ENCODE measurements around the gene MISP. TPM values are rescaled to one million over a fixed set of nuclear protein-coding genes. Genes with fewer than 3 reads are reported as not detected.
A peak's percentile ranks its signal among the peaks of the same experiment; 100 is the strongest.

MISP gene
- total RNA-seq, 4 donors from 2014 or later: 197 to 501 (median 402) TPM

DNA sequence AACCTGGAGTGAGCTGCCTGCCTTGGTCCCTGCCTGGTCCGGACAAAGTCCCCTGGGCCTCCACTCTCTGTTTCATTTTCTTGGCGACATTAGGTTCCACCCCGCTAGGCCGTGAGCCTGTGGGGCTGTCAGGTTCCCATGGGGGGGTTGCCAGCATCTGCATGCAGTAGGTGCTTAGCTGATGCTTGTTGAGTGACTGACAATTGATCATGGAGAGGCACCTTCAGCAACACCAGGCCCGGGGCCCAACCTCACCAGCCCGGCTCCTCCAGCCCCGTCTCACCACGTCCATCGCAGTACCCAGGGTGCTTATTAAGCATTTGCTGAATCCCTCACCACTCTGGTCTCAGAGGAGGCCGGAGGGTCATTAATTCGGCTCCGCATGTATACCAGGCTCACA, 13.4 kb downstream of the MISP start:
- Histone ChIP-seq H3K27me3 (no peaks in the 10 kb centered on the region), H3K36me3 (peaks cover 0 to 17% (median 0%) of the 10 kb centered on the region in 4 donors), H3K4me3 (no peak overlapping the region), H3K27ac (no peak overlapping the region), H3K9me3 (no peaks in the 10 kb centered on the region), H3K4me1 (no peaks in the 10 kb centered on the region)
- intact Hi-C loops (cut with DNase I; ENCODE audit: low total_unique reads) (loop anchor here (10.0 kb wide), 1 partner anchor 210 kb away; no protein-coding TSS in a partner anchor), in situ Hi-C loops (cut with MboI; ENCODE audit: low pct_ligation_motif_present in 1 of 4, low pct_unique_long_range_greater_than_20kb in 1 of 4, low sequenced_read_pairs in 3 of 4) (loop anchor here in 3 of 4 donors (10.0 kb wide), 3 partner anchors 90 to 220 kb away; partner anchors contain the start of genes WDR18 (in 2 of the 3), ARID3A (in 1 of the 3), CFD (in 1 of the 3) and ELANE (in 1 of the 3))
- no peak for DNase-seq
- 94% methylated on average over 12 of the region's 12 CpGs; no CpG with 5 or more reads in 1 of the 2 donors for WGBS, 2 donors (ENCODE audit: low coverage in 1 of 2)
- TF ChIP-seq, protein P1, sequence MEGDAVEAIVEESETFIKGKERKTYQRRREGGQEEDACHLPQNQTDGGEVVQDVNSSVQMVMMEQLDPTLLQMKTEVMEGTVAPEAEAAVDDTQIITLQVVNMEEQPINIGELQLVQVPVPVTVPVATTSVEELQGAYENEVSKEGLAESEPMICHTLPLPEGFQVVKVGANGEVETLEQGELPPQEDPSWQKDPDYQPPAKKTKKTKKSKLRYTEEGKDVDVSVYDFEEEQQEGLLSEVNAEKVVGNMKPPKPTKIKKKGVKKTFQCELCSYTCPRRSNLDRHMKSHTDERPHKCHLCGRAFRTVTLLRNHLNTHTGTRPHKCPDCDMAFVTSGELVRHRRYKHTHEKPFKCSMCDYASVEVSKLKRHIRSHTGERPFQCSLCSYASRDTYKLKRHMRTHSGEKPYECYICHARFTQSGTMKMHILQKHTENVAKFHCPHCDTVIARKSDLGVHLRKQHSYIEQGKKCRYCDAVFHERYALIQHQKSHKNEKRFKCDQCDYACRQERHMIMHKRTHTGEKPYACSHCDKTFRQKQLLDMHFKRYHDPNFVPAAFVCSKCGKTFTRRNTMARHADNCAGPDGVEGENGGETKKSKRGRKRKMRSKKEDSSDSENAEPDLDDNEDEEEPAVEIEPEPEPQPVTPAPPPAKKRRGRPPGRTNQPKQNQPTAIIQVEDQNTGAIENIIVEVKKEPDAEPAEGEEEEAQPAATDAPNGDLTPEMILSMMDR (IDR thresholded peaks at IDR 0.05): no peak
- no peak for TF ChIP-seq EP300 (IDR thresholded peaks at IDR 0.05; ENCODE audit: low read depth)

DNA sequence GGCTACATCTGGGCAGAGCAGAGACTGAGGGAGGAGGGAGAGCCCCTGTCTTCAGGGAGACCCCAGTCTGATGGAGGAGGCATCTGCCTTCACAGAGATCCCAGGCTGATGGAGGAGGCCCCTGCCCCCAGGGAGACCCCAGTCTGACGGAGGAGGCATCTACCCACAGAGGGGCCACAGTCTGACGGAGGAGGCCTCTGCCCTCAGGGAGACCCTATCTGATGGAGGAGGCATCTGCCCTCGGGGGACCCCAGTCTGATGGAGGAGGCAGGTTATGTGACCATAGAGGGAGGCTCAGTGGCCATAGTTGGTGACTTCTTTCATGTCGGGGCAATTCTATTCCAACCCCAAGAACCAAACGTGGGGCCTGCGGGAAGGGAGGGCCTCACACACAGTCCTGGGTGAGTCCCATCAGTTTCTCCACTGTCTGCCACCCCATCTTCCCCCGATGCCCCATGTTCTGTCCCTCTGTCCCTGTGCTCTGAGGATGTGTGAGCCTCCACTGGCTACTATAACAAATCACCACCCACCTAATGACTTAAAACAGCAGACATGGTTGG, 14.3 kb downstream of the MISP start:
- Histone ChIP-seq H3K27me3 (no peaks in the 10 kb centered on the region), H3K4me1 (no peaks in the 10 kb centered on the region), H3K27ac (no peak overlapping the region), H3K4me3 (no peak overlapping the region), H3K9me3 (no peaks in the 10 kb centered on the region), H3K36me3 (peaks cover 0 to 17% (median 0%) of the 10 kb centered on the region in 4 donors)
- no peak for DNase-seq
- TF ChIP-seq EP300 (IDR thresholded peaks at IDR 0.05; ENCODE audit: low read depth) (no peak), POLR2A (IDR thresholded peaks at IDR 0.05) (peak; percentile 54), POLR2AphosphoS5 (IDR thresholded peaks at IDR 0.05) (peak in 2 of 3 donors; percentile 33 to 51)
- TF ChIP-seq, protein P1 (IDR thresholded peaks at IDR 0.05): no peak
- intact Hi-C loops (cut with DNase I; ENCODE audit: low total_unique reads) (loop anchor here (10.0 kb wide), 1 partner anchor 210 kb away; no protein-coding TSS in a partner anchor), in situ Hi-C loops (cut with MboI; ENCODE audit: low pct_ligation_motif_present in 1 of 4, low pct_unique_long_range_greater_than_20kb in 1 of 4, low sequenced_read_pairs in 3 of 4) (loop anchor here in 3 of 4 donors (10.0 kb wide), 3 partner anchors 90 to 220 kb away; partner anchors contain the start of genes WDR18 (in 2 of the 3), ARID3A (in 1 of the 3), CFD (in 1 of the 3) and ELANE (in 1 of the 3))
- WGBS, 2 donors (ENCODE audit: low coverage in 1 of 2): 67 to 80% methylated on average over 1 to 7 of the region's 7 CpGs

DNA sequence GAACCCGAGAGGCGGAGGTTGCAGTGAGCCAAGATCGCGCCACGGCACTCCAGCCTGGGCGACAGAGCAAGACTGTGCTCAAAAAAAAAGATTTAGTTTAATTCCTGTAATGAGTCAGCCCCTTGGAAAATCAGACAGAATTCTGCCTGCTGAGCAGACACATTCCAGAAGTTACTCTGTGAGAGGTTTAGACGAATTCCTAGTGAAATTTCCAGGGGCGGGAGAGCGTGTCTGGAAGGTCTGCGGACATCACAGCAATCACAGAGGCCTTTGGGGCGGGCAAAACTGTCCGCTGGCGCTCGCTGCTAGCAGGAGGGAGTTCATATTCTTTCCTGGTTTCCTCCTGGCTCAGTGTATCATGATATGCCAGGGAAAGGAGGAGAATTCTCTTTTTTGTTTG, 17.5 kb downstream of the MISP start:
- TF ChIP-seq POLR2A (IDR thresholded peaks at IDR 0.05): no peak
- no peak for TF ChIP-seq POLR2AphosphoS5 (IDR thresholded peaks at IDR 0.05)
- TF ChIP-seq, protein P1 (IDR thresholded peaks at IDR 0.05): no peak
- no peak for TF ChIP-seq EP300 (IDR thresholded peaks at IDR 0.05; ENCODE audit: low read depth)
- no peak for DNase-seq
- Histone ChIP-seq H3K4me3 (no peak overlapping the region), H3K36me3 (peaks cover 0 to 6% (median 0%) of the 10 kb centered on the region in 4 donors), H3K9me3 (no peaks in the 10 kb centered on the region), H3K27me3 (peaks cover 3% of the 10 kb centered on the region), H3K27ac (peak overlapping the region in 1 of 4 donors; percentile 21), H3K4me1 (peaks cover 0 to 4% (median 0%) of the 10 kb centered on the region in 4 donors)
- intact Hi-C loops (cut with DNase I; ENCODE audit: low total_unique reads): loop anchor here (10.0 kb wide), 1 partner anchor 206 kb away; no protein-coding TSS in a partner anchor
- in situ Hi-C loops (cut with MboI; ENCODE audit: low pct_ligation_motif_present in 1 of 4, low pct_unique_long_range_greater_than_20kb in 1 of 4, low sequenced_read_pairs in 3 of 4): loop anchor here in 3 of 4 donors (10.0 kb wide), 3 partner anchors 86 to 216 kb away; partner anchors contain the start of genes WDR18 (in 2 of the 3), ARID3A (in 1 of the 3), CFD (in 1 of the 3) and ELANE (in 1 of the 3)
- 73% methylated on average over 14 of the region's 14 CpGs; no CpG with 5 or more reads in 1 of the 2 donors for WGBS, 2 donors (ENCODE audit: low coverage in 1 of 2)

DNA sequence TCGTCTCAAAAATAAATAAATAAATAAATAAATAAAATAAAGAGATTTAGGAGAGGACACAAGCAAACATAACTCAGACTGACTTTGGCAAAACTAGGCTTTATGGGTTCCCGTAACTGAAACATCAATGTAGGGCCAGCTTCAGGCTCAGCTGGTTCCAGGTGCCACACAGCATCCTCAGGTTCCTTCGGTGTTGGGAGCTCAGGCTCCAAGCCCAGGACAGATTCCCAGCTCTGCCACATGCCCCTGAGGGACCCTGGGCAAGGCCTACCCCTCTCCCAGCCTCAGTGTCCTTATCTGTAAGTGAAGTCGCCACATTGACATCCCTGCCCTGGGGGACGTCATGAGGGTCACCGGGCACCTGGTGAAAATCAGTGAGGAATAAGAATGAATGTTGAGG, 18.7 kb downstream of the MISP start:
- H3K27me3 ChIP-seq: peaks cover 3% of the 10 kb centered on the region
- WGBS, 2 donors (ENCODE audit: low coverage in 1 of 2): 75 to 88% methylated on average over 2 to 6 of the region's 6 CpGs
- H3K4me3 ChIP-seq: no peak overlapping the region
- TF ChIP-seq, protein P1 (IDR thresholded peaks at IDR 0.05): no peak
- TF ChIP-seq EP300 (IDR thresholded peaks at IDR 0.05; ENCODE audit: low read depth) (no peak), POLR2A (IDR thresholded peaks at IDR 0.05) (no peak), POLR2AphosphoS5 (IDR thresholded peaks at IDR 0.05) (no peak)
- no peaks in the 10 kb centered on the region for H3K36me3 ChIP-seq
- no peak for DNase-seq
- intact Hi-C loops (cut with DNase I; ENCODE audit: low total_unique reads) (loop anchor here (5.0 to 10.0 kb wide), 3 partner anchors 75 to 205 kb away; partner anchors contain the start of genes PRTN3 and R3HDM4), in situ Hi-C loops (cut with MboI; ENCODE audit: low pct_ligation_motif_present in 1 of 4, low pct_unique_long_range_greater_than_20kb in 1 of 4, low sequenced_read_pairs in 3 of 4) (loop anchor here in 3 of 4 donors (10.0 kb wide), 3 partner anchors 85 to 215 kb away; partner anchors contain the start of genes CFD (in 2 of the 3), ELANE (in 2 of the 3), WDR18 (in 2 of the 3) and ARID3A (in 1 of the 3))
- peaks cover 0 to 4% (median 0%) of the 10 kb centered on the region in 4 donors for H3K4me1 ChIP-seq
- no peak overlapping the region for H3K27ac ChIP-seq
- no peaks in the 10 kb centered on the region for H3K9me3 ChIP-seq

Data from transverse colon (tissue), 4 donors.